Natural killer cell treated with Interleukin-12 subunit alpha and Interleukin-12 subunit beta and Interleukin-15 and Interleukin-18, amount 100 ng/mL, for 72 hours (primary cell): ENCODE results near the gene KSR2. TPM values are rescaled to one million over a fixed set of nuclear protein-coding genes. Genes with fewer than 3 reads are reported as not detected.

ENCODE experiments used
- ATAC-seq, 2 donors: fragments of 150-1000 bp; cut with Tn5 transposase in 1 of 2; sonication (Bioruptor Pico), chemical (Tn5 transposase) in 1 of 2; 2 replicates each; pipeline ENCODE4 v1.10.0; 2021
- DNase-seq: peaks from one replicate; pipeline ENCODE4 v3.0.0; 2022; ENCODE audit warnings: low spot score
- H3K27ac Mint-ChIP-seq, 2 donors: 1 replicate in 1 of 2; 2 replicates in 1 of 2; pipeline ENCODE4 v1.8.0; 2022; ENCODE audit warnings: mixed read lengths in 2 of 2, mild to moderate bottlenecking in 1 of 2, moderate library complexity in 1 of 2
- H3K27me3 Mint-ChIP-seq, 2 donors: 1 replicate in 1 of 2; 2 replicates in 1 of 2; pipeline ENCODE4 v1.8.0; 2022; ENCODE audit warnings: mixed read lengths in 2 of 2
- H3K36me3 Mint-ChIP-seq: one replicate; pipeline ENCODE4 v1.8.0; 2022; ENCODE audit warnings: mixed read lengths
- H3K4me1 Mint-ChIP-seq, 2 donors: 1 replicate in 1 of 2; 2 replicates in 1 of 2; pipeline ENCODE4 v1.8.0; 2022; ENCODE audit warnings: low read depth in 2 of 2, mixed read lengths in 2 of 2, mild to moderate bottlenecking in 1 of 2
- H3K4me3 Mint-ChIP-seq: one replicate; pipeline ENCODE4 v1.8.0; 2022; ENCODE audit warnings: mixed read lengths
- H3K9me3 Mint-ChIP-seq: 2 replicates; pipeline ENCODE4 v1.8.0; 2022; ENCODE audit warnings: mixed read lengths
- total RNA-seq, 2 donors: library from RNA; stranded (reverse); gene quantifications; one replicate each; pipeline ENCODE4 v1.2.3, GENCODE V29; 2022

KSR2 gene
- total RNA-seq, 2 donors from 2014 or later, result not detected

DNA sequence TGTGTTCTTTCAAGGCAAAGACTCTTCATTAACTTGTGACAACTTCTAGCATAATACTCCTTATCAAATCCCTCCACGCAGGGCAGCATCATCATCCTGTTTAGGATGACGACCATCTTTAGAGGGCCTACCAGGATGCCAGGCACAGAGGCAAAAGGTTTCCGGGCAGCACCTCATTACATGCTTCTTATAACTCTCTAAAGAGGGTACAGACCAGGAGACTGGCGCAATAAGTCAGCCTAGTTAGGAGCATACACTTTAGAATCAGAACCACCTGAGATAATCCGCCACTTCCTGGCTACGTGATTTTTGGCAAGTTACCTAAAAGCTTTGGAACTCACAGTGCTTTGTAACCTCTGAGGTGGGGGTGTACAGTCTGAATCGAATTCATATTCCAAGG lies 471.4 kb downstream of the KSR2 start:
- Mint-ChIP-seq H3K36me3 (no peaks in the 10 kb centered on the region), H3K4me1 (no peaks in the 10 kb centered on the region), H3K4me3 (no peak overlapping the region), H3K27ac (no peak overlapping the region), H3K27me3 (peaks cover 7 to 15% of the 10 kb centered on the region in 2 donors), H3K9me3 (no peaks in the 10 kb centered on the region)
- ATAC-seq (no peak), DNase-seq (no peak)

- Mint-ChIP-seq H3K27ac (no peak overlapping the region), H3K9me3 (no peaks in the 10 kb centered on the region), H3K4me3 (no peak overlapping the region), H3K4me1 (no peaks in the 10 kb centered on the region), H3K27me3 (peaks cover 8 to 9% of the 10 kb centered on the region in 2 donors), H3K36me3 (no peaks in the 10 kb centered on the region)
- DNase-seq (no peak), ATAC-seq (no peak)
Measured at GRCh38 chr12:117494833-117495655, 473.7 kb downstream of the KSR2 start.

- Mint-ChIP-seq H3K27ac (no peak overlapping the region), H3K4me1 (no peaks in the 10 kb centered on the region), H3K36me3 (no peaks in the 10 kb centered on the region), H3K9me3 (no peaks in the 10 kb centered on the region), H3K27me3 (peaks cover 0 to 3% of the 10 kb centered on the region in 2 donors), H3K4me3 (no peak overlapping the region)
- ATAC-seq, result no peak
- no peak for DNase-seq
Measured at GRCh38 chr12:117491711-117492110, 477.1 kb downstream of the KSR2 start.

GRCh38 chr12:117490130-117490529 lies 478.7 kb downstream of the KSR2 start:
- no peak for DNase-seq
- no peak for ATAC-seq
- no peaks in the 10 kb centered on the region for H3K4me1 Mint-ChIP-seq

GRCh38 chr12:117489671-117490070 lies 479.1 kb downstream of the KSR2 start:
- no peak for ATAC-seq

More at GRCh38 chr12:117490130-117490529, 478.7 kb downstream of the KSR2 start:
- H3K27me3 Mint-ChIP-seq, result peaks cover 0 to 3% of the 10 kb centered on the region in 2 donors
- no peaks in the 10 kb centered on the region for H3K36me3 Mint-ChIP-seq
- H3K4me3 Mint-ChIP-seq, result no peak overlapping the region
- H3K27ac Mint-ChIP-seq, result no peak overlapping the region
- no peaks in the 10 kb centered on the region for H3K9me3 Mint-ChIP-seq

DNA sequence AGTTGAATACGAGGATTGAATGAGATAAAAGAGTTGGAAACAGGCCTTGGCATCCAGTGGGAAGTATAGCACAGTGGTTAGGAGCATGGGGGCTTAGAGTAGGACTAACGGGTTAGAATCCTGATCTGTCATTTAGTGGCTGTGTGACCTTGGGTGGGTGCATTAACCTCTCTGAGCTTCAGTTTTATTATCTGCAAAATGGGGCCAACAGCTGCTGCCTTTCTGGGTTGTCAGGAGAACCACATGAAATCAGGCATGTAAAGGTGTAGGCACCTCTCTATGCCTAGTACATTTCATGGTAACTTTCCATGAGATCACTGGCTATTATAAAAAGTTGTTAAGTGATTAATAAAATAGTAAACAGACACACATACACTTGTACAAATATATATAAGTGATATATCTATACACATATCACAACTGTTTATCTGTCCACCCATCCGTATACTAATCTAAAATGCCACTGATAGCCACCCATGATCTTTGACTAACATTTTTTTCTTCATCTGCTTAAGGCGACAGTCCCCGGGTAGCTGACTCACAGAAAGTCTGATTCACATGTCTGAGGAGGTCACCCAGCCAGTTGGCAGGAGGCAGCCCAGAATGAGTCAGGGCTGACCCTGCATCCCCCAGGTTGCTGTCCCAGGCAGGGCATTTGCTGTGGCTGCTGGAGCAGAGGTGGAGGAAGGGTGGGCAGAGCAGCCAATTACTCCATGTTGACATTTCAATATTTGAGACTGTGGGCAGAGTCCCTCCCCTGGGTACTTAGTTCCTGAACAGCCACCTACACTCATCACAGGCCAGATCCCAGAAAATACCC lies 481.7 kb downstream of the KSR2 start:
- H3K36me3 Mint-ChIP-seq, result no peaks in the 10 kb centered on the region
- peaks cover 0 to 8% of the 10 kb centered on the region in 2 donors for H3K27me3 Mint-ChIP-seq
- ATAC-seq (peak in 1 of 2 donors; percentile 4), DNase-seq (no peak)
- H3K4me3 Mint-ChIP-seq, result no peak overlapping the region
- no peaks in the 10 kb centered on the region for H3K4me1 Mint-ChIP-seq
- peaks cover 3% of the 10 kb centered on the region for H3K9me3 Mint-ChIP-seq
- no peak overlapping the region for H3K27ac Mint-ChIP-seq

More at GRCh38 chr12:117489671-117490070, 479.1 kb downstream of the KSR2 start:
- no peaks in the 10 kb centered on the region for H3K4me1 Mint-ChIP-seq
- H3K27ac Mint-ChIP-seq, result no peak overlapping the region
- H3K4me3 Mint-ChIP-seq, result no peak overlapping the region
- no peaks in the 10 kb centered on the region for H3K9me3 Mint-ChIP-seq
- H3K36me3 Mint-ChIP-seq, result no peaks in the 10 kb centered on the region
- no peak for DNase-seq
- peaks cover 0 to 8% of the 10 kb centered on the region in 2 donors for H3K27me3 Mint-ChIP-seq

DNA sequence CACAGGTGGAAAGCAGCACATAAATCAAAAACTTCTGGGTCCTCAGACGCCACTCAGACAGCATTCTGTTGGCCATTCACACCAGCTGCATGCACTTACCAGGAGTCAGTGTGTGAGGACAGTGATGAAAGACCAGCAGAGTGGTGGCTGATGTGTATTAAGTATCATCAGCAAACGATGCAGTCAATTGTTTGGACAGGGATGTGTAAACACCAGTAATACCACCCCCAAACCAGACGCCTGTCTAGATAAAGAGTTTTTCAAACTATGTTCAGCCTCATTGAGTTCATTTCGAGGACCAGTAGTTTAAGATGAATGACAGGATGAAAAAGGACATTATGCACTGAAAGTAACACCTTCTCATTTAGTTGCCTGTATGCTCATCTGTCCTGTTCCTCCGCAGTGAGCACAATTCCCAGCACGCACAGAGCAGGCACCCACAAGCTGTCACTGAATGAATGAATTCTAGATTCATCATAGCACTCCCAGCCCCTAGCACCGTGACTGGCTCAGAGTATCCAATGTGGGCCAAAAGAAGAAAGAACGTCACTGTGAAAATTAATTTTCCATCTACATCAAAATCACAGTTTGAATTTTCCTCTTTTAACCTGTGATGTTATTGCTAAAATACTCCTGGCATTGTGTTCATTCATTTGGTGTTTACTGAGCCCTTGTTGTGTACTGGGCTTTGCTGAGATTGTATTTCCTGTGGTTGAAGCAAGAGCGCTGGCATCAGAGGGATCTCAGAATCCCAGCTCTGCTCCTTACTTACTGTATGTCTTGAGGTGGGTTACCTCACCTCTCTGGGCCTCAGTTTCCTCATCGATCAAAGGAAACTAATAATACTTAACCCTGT lies 482.6 kb downstream of the KSR2 start:
- Mint-ChIP-seq H3K4me3 (no peak overlapping the region), H3K27ac (no peak overlapping the region), H3K9me3 (peaks cover 3% of the 10 kb centered on the region), H3K4me1 (no peaks in the 10 kb centered on the region), H3K27me3 (peaks cover 0 to 8% of the 10 kb centered on the region in 2 donors), H3K36me3 (no peaks in the 10 kb centered on the region)
- ATAC-seq (no peak), DNase-seq (no peak)

DNA sequence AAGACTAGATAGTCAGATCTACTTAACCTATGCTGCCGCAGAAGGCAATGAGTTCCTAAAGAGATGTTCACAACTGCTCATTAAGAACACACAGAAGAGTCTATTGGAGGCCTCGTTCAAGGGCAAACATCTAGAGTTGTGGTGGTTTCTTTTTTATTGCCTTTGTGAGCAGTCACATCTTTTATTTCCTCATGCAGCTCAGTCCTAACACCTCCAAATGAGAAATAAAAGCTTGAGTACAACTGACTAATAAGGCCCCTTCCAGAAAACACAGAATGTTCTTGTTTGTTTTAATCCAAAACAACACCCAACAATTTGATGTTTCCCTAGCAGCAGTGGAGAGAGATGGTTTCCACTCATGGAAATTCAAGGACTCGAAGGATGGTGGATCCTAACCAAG lies 483.9 kb downstream of the KSR2 start:
- Mint-ChIP-seq H3K4me3 (no peak overlapping the region), H3K9me3 (peaks cover 3% of the 10 kb centered on the region), H3K27me3 (peaks cover 0 to 8% of the 10 kb centered on the region in 2 donors), H3K36me3 (no peaks in the 10 kb centered on the region), H3K4me1 (no peaks in the 10 kb centered on the region), H3K27ac (no peak overlapping the region)
- DNase-seq (no peak), ATAC-seq (no peak)

GRCh38 chr12:117483501-117483900 lies 485.3 kb downstream of the KSR2 start:
- Mint-ChIP-seq H3K9me3 (peaks cover 3% of the 10 kb centered on the region), H3K27ac (no peak overlapping the region), H3K36me3 (no peaks in the 10 kb centered on the region), H3K4me3 (no peak overlapping the region), H3K4me1 (no peaks in the 10 kb centered on the region), H3K27me3 (peaks cover 0 to 8% of the 10 kb centered on the region in 2 donors)
- ATAC-seq (no peak), DNase-seq (no peak)

GRCh38 chr12:117481470-117481869 lies 487.3 kb downstream of the KSR2 start:
- DNase-seq, result no peak
- no peaks in the 10 kb centered on the region for H3K4me1 Mint-ChIP-seq
- H3K9me3 Mint-ChIP-seq, result peaks cover 3% of the 10 kb centered on the region
- H3K27ac Mint-ChIP-seq, result no peak overlapping the region
- no peak overlapping the region for H3K4me3 Mint-ChIP-seq
- ATAC-seq, result no peak
- H3K36me3 Mint-ChIP-seq, result no peaks in the 10 kb centered on the region
- H3K27me3 Mint-ChIP-seq, result peaks cover 0 to 8% of the 10 kb centered on the region in 2 donors

- H3K4me3 Mint-ChIP-seq, result no peak overlapping the region
- H3K4me1 Mint-ChIP-seq, result no peaks in the 10 kb centered on the region
- H3K27me3 Mint-ChIP-seq, result peaks cover 10 to 14% of the 10 kb centered on the region in 2 donors
- DNase-seq (no peak), ATAC-seq (no peak)
- H3K27ac Mint-ChIP-seq, result no peak overlapping the region
- H3K9me3 Mint-ChIP-seq, result no peaks in the 10 kb centered on the region
- H3K36me3 Mint-ChIP-seq, result no peaks in the 10 kb centered on the region
Measured at GRCh38 chr12:117476341-117476740, 492.4 kb downstream of the KSR2 start.

- no peaks in the 10 kb centered on the region for H3K36me3 Mint-ChIP-seq
- no peaks in the 10 kb centered on the region for H3K4me1 Mint-ChIP-seq
- no peak for DNase-seq
- no peak overlapping the region for H3K27ac Mint-ChIP-seq
- peaks cover 2% of the 10 kb centered on the region for H3K9me3 Mint-ChIP-seq
- no peak for ATAC-seq
- no peak overlapping the region for H3K4me3 Mint-ChIP-seq
- peaks cover 10 to 14% of the 10 kb centered on the region in 2 donors for H3K27me3 Mint-ChIP-seq
Measured at GRCh38 chr12:117473856-117474255, 494.9 kb downstream of the KSR2 start.

DNA sequence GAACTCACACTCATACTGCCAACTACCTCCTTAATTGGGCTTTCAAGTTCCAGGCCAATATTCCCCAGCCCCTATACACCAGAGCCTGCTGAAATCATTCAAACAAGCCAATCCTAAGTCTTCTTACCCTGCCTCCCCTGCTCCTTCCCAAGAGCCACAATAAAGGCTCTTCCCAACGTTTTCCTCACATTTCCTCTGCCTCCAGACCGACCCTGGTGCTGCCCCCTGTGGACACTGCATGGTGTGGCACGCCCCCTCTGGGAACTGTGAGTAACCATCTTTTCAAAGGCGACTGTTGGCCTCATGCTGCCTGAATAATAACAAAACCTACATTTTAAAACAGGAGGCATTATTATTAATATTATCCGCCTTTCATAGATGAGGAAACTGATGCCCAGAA lies 495.8 kb downstream of the KSR2 start:
- Mint-ChIP-seq H3K9me3 (peaks cover 2% of the 10 kb centered on the region), H3K27ac (no peak overlapping the region), H3K36me3 (no peaks in the 10 kb centered on the region), H3K4me1 (no peaks in the 10 kb centered on the region), H3K27me3 (peaks cover 10 to 14% of the 10 kb centered on the region in 2 donors), H3K4me3 (no peak overlapping the region)
- DNase-seq (no peak), ATAC-seq (no peak)
